Thyroid gland (tissue), 4 donors: ENCODE data around the gene DLX4. TPM values are rescaled to one million over a fixed set of nuclear protein-coding genes. Genes with fewer than 3 reads are reported as not detected.

ENCODE experiments used
- DNase-seq, 2 donors: peaks; one replicate each; pipeline ENCODE4 v3.0.0-alpha.2; 2019
- H3K27ac ChIP-seq, 3 donors: fragments of 200-600 bp; sonication (generic); 1 replicate in 2 of 3; 2 replicates in 1 of 3; pipeline ENCODE4 v1.5.1; 2016 to 2019; ENCODE audit warnings: mild to moderate bottlenecking in 1 of 3, moderate library complexity in 1 of 3
- H3K27me3 ChIP-seq: fragments of 200-600 bp; sonication (generic); one replicate; pipeline ENCODE4 v1.5.1; 2019
- H3K36me3 ChIP-seq, 2 donors: fragments of 200-600 bp; sonication (generic); one replicate each; pipeline ENCODE4 v1.5.1; 2016 to 2019
- H3K4me1 ChIP-seq, 2 donors: fragments of 200-600 bp; sonication (generic); one replicate each; pipeline ENCODE4 v1.5.1; 2017 to 2019
- H3K4me3 ChIP-seq, 3 donors: fragments of 200-600 bp; sonication (generic); replicated peaks in 1 of 3; 1 replicate in 2 of 3; 2 replicates in 1 of 3; pipeline ENCODE4 v1.5.1; 2016; ENCODE audit warnings: mild to moderate bottlenecking in 1 of 3
- H3K9me3 ChIP-seq: fragments of 200-600 bp; sonication (generic); one replicate; pipeline ENCODE4 v1.5.1; 2017
- CTCF ChIP-seq, 6 experiments: fragments of 200-600 bp in 3 of 6; fragments of 450-650 bp in 3 of 6; sonication (generic) in 3 of 6; IDR thresholded peaks; one replicate each; pipeline ENCODE4 v1.5.1; 2016 to 2019; ENCODE audit warnings: antibody characterized with exemption in 6 of 6, mild to moderate bottlenecking in 2 of 6, inconsistent platforms in 1 of 6, moderate library complexity in 1 of 6
- POLR2A ChIP-seq, 2 donors: fragments of 450-650 bp; IDR thresholded peaks; one replicate each; pipeline ENCODE4 v1.6.1; 2017; ENCODE audit warnings: antibody characterized with exemption in 2 of 2, mild to moderate bottlenecking in 2 of 2, moderate library complexity in 1 of 2
- WGBS, 2 donors: methylation state at CpG; one replicate each; pipeline ENCODE4 v1.1.5; 2017; 5-methylcytosine and 5-hydroxymethylcytosine counted together
- intact Hi-C: fragments of 100-400 bp; cut with DNase I; formaldehyde crosslinking; loops from one replicate; pipeline ENCODE4 v1.15.1; 2023
- total RNA-seq, 4 donors: library from RNA; depleted of rRNA; stranded (reverse); fragments of >200 nt; gene quantifications; one replicate each; pipeline ENCODE4 v1.2.3, GENCODE V29; 2016

Gene DLX4
- total RNA-seq, 4 donors from 2014 or later = 0.56 to 1.2 TPM; not detected in 2

DNA sequence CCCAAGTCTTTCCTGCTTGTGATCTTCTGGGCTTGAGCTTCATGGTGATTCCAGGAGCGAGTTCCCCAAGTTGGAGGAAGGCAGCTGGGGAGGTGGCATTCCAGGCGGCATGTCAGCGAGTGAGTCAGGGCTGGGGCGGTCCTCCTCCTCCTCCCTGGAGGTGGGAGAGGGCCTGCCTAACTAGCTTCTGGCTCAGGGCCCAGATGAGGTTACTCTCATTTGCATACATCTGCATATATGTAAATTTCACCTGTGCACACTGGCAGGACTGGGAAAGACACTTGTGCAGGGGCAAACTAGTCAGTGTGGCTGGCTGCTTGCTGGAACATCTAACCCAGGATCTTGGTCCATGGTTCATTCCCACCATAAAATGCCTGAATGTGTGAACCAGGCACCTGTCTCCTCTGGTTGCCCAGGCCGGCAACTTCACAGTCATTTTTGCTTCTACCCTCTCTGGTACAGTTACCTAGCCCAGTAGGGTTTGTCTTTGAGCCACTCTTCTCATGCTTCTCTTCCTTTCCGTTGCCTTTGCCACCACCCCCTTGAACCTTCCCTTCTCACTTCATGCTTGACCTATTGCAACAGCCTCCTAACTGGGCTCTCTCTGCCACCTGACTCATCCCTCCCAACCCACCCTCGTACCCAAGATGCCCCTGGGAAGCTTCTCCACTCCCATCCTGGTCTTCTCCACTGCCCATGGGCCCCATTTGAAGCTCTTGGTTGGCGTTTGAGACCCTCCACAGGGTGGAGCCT is 9.6 kb upstream of the DLX4 start:
- TF ChIP-seq POLR2A (IDR thresholded peaks at IDR 0.05) (no peak), CTCF (IDR thresholded peaks at IDR 0.05) (no peak)
- DNase-seq = no peak
- H3K9me3 ChIP-seq = no peaks in the 10 kb centered on the region
- peaks cover 8 to 9% of the 10 kb centered on the region in 2 donors for H3K4me1 ChIP-seq
- WGBS, 2 donors = 76 to 77% methylated on average over 7 to 8 of the region's 8 CpGs
- no peak overlapping the region for H3K4me3 ChIP-seq
- intact Hi-C loops = no loop called here
- H3K36me3 ChIP-seq = no peaks in the 10 kb centered on the region
- H3K27me3 ChIP-seq = peaks cover 17% of the 10 kb centered on the region
- no peak overlapping the region for H3K27ac ChIP-seq

DNA sequence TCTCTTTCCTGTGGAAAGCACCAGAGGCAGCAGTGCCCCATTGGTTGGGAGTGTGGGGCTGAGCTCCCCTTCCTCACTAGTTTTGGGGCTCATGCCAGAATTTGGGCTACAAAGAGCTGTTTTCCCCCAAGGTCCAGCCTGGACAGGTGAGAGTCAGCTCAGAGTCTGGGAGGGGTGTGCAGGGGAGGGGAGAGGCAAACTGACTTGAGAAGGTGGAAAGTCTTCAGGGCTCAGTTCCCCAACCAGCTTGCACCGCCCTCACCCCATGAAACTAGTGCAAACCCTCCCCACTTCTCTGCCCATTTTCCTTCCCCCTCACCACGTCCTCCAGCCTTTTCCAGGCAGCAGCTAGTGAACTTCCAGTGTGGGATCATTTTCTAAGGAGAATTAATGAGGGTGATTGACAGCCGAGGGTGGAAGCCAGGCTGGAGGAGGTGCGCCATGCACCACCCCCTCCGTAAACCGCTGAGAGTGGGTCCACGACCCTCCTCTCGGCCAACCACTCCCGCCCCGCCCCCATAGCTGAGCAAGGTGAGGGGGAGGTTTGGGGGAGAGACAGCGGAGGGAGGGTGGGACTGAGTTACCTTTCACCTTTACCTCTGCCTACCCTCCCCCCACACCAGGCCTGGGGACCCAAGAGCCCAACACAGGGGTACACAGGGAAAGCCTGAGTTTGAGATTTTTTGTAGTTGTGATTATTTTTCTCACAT is 6.2 kb upstream of the DLX4 start:
- H3K27me3 ChIP-seq = peaks cover 36% of the 10 kb centered on the region
- WGBS, 2 donors = 26 to 39% methylated on average over 9 to 10 of the region's 11 CpGs
- H3K36me3 ChIP-seq = no peaks in the 10 kb centered on the region

GRCh38 chr17:49963309-49963625 is 5.7 kb upstream of the DLX4 start:
- no peaks in the 10 kb centered on the region for H3K9me3 ChIP-seq
- TF ChIP-seq POLR2A (IDR thresholded peaks at IDR 0.05) (no peak), CTCF (IDR thresholded peaks at IDR 0.05) (no peak)
- no peak for DNase-seq
- H3K27ac ChIP-seq = no peak overlapping the region
- WGBS, 2 donors = 33 to 47% methylated on average over 4 of the region's 4 CpGs
- H3K4me3 ChIP-seq = no peak overlapping the region
- H3K4me1 ChIP-seq = peaks cover 11 to 19% of the 10 kb centered on the region in 2 donors
- H3K27me3 ChIP-seq = peaks cover 36% of the 10 kb centered on the region
- H3K36me3 ChIP-seq = no peaks in the 10 kb centered on the region
- intact Hi-C loops = no loop called here

More for the DNA sequence above, 6.2 kb upstream of the DLX4 start:
- intact Hi-C loops = no loop called here
- H3K4me3 ChIP-seq = no peak overlapping the region
- no peak overlapping the region for H3K27ac ChIP-seq
- peaks cover 11 to 18% of the 10 kb centered on the region in 2 donors for H3K4me1 ChIP-seq
- TF ChIP-seq POLR2A (IDR thresholded peaks at IDR 0.05) (no peak), CTCF (IDR thresholded peaks at IDR 0.05) (no peak)
- DNase-seq = no peak
- H3K9me3 ChIP-seq = no peaks in the 10 kb centered on the region

DNA sequence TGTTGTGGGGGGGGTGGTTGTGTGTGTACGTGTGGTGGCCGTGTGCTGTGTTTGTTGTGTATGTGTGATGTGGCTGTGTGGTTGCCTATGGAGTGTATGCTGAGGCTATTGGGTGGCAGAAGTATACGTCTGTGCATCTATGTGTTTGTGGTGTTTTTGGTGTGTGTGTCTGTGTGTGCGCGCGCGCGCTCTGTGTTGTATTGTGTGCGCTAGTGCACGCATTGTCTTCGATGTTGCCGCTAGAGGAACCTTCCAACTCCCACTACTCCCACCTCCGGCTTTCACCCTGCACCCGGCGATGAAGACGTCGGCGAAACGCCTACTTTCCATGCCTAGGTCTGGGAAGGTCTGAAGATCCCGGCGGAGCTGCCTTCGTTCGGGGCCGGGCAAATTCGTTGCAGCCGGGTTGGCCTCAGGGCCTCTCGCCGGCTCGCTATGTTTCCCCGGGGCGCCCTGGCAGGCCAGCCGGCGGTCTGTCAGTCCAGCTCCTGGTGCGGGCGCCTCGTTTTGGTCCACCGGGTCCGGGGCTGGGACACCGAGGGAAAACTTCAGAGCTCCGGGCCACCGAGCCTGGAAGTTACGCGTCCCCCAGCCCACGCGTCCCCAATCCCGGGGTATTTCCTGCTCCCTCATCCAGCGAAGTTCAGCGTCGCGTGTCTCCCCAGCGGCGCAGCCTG is 5.2 kb upstream of the DLX4 start:
- Histone ChIP-seq H3K4me1 (peaks cover 12 to 21% of the 10 kb centered on the region in 2 donors), H3K9me3 (no peaks in the 10 kb centered on the region), H3K36me3 (no peaks in the 10 kb centered on the region), H3K27me3 (peaks cover 36% of the 10 kb centered on the region), H3K4me3 (no peak overlapping the region), H3K27ac (no peak overlapping the region)
- intact Hi-C loops = no loop called here
- peak in 1 of 2 donors; percentile 7 for DNase-seq
- no peak for TF ChIP-seq CTCF (IDR thresholded peaks at IDR 0.05)
- no peak for TF ChIP-seq POLR2A (IDR thresholded peaks at IDR 0.05)
- 13 to 16% methylated on average over 21 to 27 of the region's 52 CpGs for WGBS, 2 donors
